ENCODE results near the gene SERTAD1.

The SERTAD1 gene

DNA sequence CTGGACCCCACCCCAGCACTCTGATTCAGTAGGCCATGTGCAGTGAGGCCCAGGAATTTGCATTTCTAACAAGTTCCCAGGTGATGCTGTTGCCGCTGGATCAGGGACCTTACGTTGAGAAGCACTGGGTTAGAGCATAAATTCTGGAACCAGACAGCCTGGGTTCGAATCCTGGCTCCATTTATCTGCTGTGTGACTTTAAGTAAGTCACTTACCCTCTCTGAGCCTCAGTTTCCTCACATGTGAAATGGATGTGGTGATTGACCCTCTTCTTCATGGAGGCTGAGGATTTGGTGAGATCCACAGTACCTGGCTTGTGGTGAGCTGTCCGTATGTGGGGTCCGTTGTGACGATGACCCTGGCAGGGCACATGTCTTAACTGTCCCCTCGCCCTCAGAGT lies 51.7 kb downstream of the SERTAD1 start:
- no peak for DNase-seq

GRCh38 chr19:40371802-40372122 lies 54.0 kb downstream of the SERTAD1 start:
- DNase-seq = no peak
